HG03045 (cell line): ENCODE results near the gene KLK6.

Experiments
- ATAC-seq: cut with Tn5 transposase; IDR thresholded peaks from one replicate; pipeline ENCODE4 v1.9.1; 2021; ENCODE audit warnings: mild to moderate bottlenecking, moderate library complexity; ENCODE audit not compliant: unreplicated experiment

The KLK6 gene

GRCh38 chr19:50959731-50960500 lies 9.5 kb downstream of the KLK6 start:
- ATAC-seq = no peak

- ATAC-seq = no peak
Measured at GRCh38 chr19:50957587-50957986, 11.8 kb downstream of the KLK6 start.

- no peak for ATAC-seq
Measured at GRCh38 chr19:50952910-50953309, 16.5 kb downstream of the KLK6 start, which contains the start of gene KLK5. TSS of gene KLK5 (minus strand) at chr19:50953038. CDS start at chr19:50952657, 381 bp downstream.

- no peak for ATAC-seq
Measured at GRCh38 chr19:50949861-50950260, 19.5 kb downstream of the KLK6 start.

GRCh38 chr19:50947123-50947522 lies 22.3 kb downstream of the KLK6 start:
- ATAC-seq = no peak

GRCh38 chr19:50944795-50945194 lies 24.6 kb downstream of the KLK6 start:
- no peak for ATAC-seq

- ATAC-seq = no peak
Measured at GRCh38 chr19:50943074-50943828, 26.1 kb downstream of the KLK6 start.

GRCh38 chr19:50939596-50939995 lies 29.8 kb downstream of the KLK6 start:
- ATAC-seq = no peak

- ATAC-seq = no peak
Measured at GRCh38 chr19:50933640-50934039, 35.8 kb downstream of the KLK6 start.

- ATAC-seq = no peak
Measured at GRCh38 chr19:50932690-50933083, 36.7 kb downstream of the KLK6 start.

GRCh38 chr19:50932018-50932689 lies 37.2 kb downstream of the KLK6 start:
- ATAC-seq = no peak

- ATAC-seq = no peak
Measured at GRCh38 chr19:50931023-50931422, 38.4 kb downstream of the KLK6 start.

GRCh38 chr19:50928831-50929230 lies 40.6 kb downstream of the KLK6 start:
- ATAC-seq = no peak

- ATAC-seq = no peak
Measured at GRCh38 chr19:50926144-50926543, 43.2 kb downstream of the KLK6 start.

- ATAC-seq = no peak
Measured at GRCh38 chr19:50925734-50926133, 43.7 kb downstream of the KLK6 start.

GRCh38 chr19:50924586-50924985 lies 44.8 kb downstream of the KLK6 start:
- no peak for ATAC-seq

- peak; percentile 62 for ATAC-seq
Measured at GRCh38 chr19:50922317-50922853, 47.0 kb downstream of the KLK6 start.

- ATAC-seq = no peak
Measured at GRCh38 chr19:50921426-50922316, 47.7 kb downstream of the KLK6 start.

GRCh38 chr19:50916069-50916468 lies 53.3 kb downstream of the KLK6 start:
- no peak for ATAC-seq
